ENCODE data around the gene CYTL1.
"Not testable (repeated sequence)": the region's sequence is repeated elsewhere in the genome, so short reads cannot be mapped to it uniquely, and the experiment has no call there.

Gene CYTL1

GRCh38 chr4:5019274-5019673 is at the start of gene CYTL1:
Gene CYTL1 (minus strand): TSS chr4:5019458. CDS start chr4:5019445, 13 bp downstream.
- H3K27ac Mint-ChIP-seq: no peak within 1 kb of the TSS
- H3K4me1 Mint-ChIP-seq: peaks cover 18% of the 10 kb centered on the region
- peaks cover 46% of the 10 kb centered on the region for H3K27me3 Mint-ChIP-seq (ENCODE audit: low read depth, poor library complexity)
- peak; percentile 59 for DNase-seq
- H3K36me3 Mint-ChIP-seq (ENCODE audit: low read depth): no peaks in the 10 kb centered on the region
- TF ChIP-seq, protein P1, sequence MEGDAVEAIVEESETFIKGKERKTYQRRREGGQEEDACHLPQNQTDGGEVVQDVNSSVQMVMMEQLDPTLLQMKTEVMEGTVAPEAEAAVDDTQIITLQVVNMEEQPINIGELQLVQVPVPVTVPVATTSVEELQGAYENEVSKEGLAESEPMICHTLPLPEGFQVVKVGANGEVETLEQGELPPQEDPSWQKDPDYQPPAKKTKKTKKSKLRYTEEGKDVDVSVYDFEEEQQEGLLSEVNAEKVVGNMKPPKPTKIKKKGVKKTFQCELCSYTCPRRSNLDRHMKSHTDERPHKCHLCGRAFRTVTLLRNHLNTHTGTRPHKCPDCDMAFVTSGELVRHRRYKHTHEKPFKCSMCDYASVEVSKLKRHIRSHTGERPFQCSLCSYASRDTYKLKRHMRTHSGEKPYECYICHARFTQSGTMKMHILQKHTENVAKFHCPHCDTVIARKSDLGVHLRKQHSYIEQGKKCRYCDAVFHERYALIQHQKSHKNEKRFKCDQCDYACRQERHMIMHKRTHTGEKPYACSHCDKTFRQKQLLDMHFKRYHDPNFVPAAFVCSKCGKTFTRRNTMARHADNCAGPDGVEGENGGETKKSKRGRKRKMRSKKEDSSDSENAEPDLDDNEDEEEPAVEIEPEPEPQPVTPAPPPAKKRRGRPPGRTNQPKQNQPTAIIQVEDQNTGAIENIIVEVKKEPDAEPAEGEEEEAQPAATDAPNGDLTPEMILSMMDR (IDR thresholded peaks at IDR 0.05): no peak
- peaks cover 18% of the 10 kb centered on the region for H3K9me3 Mint-ChIP-seq
- H3K4me3 Mint-ChIP-seq: peak within 1 kb of the TSS; percentile 61

DNA sequence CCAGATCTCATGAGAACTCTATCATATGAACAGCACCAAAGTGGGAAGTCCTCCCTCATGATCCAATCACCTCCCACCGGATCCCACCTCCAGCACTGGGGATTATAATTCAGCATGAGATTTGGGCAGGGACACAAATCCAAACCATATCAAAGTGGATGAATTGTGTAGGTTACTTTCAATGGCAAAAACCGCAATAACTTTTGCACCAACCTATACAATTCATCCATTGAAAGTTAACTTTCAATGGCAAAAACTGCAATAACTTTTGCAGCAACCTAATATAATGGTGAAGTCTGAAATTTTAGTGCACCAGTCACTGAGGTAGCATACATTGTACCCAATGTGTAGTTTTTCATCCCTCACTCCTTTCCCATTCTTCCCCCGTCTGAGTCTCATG is 48.6 kb upstream of the CYTL1 start:
- H3K9me3 Mint-ChIP-seq: no peaks in the 10 kb centered on the region
- no peak for DNase-seq
- H3K4me1 Mint-ChIP-seq: no peaks in the 10 kb centered on the region
- TF ChIP-seq, protein P1 (IDR thresholded peaks at IDR 0.05): no peak
- peaks cover 16% of the 10 kb centered on the region for H3K27me3 Mint-ChIP-seq (ENCODE audit: low read depth, poor library complexity)
- H3K4me3 Mint-ChIP-seq: no peak overlapping the region
- H3K27ac Mint-ChIP-seq: no peak overlapping the region
- no peaks in the 10 kb centered on the region for H3K36me3 Mint-ChIP-seq (ENCODE audit: low read depth)

DNA sequence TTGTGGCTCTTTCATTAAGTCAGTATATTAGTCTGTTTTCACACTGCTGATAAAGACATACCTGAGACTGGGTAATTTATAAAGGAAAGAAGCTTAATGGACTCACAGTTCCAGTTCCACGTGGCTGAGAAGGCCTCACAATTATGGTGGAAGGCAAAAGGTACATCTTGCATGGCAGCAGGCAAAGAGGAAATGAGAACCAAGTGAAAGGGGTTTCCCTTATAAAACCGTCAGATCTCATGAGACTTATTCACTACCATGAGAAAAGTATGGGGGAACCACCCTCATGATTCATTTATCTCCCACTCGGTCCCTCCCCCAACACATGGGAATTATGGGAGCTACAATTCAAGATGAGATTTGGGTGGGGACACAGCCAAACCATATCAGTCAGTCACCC is 47.7 kb upstream of the CYTL1 start:
- H3K27ac Mint-ChIP-seq; DNase-seq; H3K4me1 Mint-ChIP-seq; H3K9me3 Mint-ChIP-seq; H3K4me3 Mint-ChIP-seq; H3K36me3 Mint-ChIP-seq (ENCODE audit: low read depth): not testable (repeated sequence)
- peaks cover 14% of the 10 kb centered on the region for H3K27me3 Mint-ChIP-seq (ENCODE audit: low read depth, poor library complexity)

GRCh38 chr4:5066101-5066500 is 46.8 kb upstream of the CYTL1 start:
- no peaks in the 10 kb centered on the region for H3K4me1 Mint-ChIP-seq
- DNase-seq: no peak
- H3K36me3 Mint-ChIP-seq (ENCODE audit: low read depth): no peaks in the 10 kb centered on the region
- H3K27ac Mint-ChIP-seq: no peak overlapping the region
- H3K4me3 Mint-ChIP-seq: no peak overlapping the region
- peaks cover 16% of the 10 kb centered on the region for H3K27me3 Mint-ChIP-seq (ENCODE audit: low read depth, poor library complexity)
- TF ChIP-seq, protein P1 (IDR thresholded peaks at IDR 0.05): no peak
- H3K9me3 Mint-ChIP-seq: peaks cover 2% of the 10 kb centered on the region

GRCh38 chr4:5055411-5055810 is 36.2 kb upstream of the CYTL1 start:
- H3K27me3 Mint-ChIP-seq (ENCODE audit: low read depth, poor library complexity): peaks cover 57% of the 10 kb centered on the region
- H3K4me3 Mint-ChIP-seq: no peak overlapping the region

GRCh38 chr4:5054532-5054931 is 35.3 kb upstream of the CYTL1 start:
- Mint-ChIP-seq H3K4me3 (no peak overlapping the region), H3K9me3 (peaks cover 6% of the 10 kb centered on the region), H3K4me1 (peaks cover 8% of the 10 kb centered on the region), H3K27ac (no peak overlapping the region), H3K27me3 (ENCODE audit: low read depth, poor library complexity) (peaks cover 53% of the 10 kb centered on the region), H3K36me3 (ENCODE audit: low read depth) (no peaks in the 10 kb centered on the region)
- no peak for DNase-seq
- TF ChIP-seq, protein P1 (IDR thresholded peaks at IDR 0.05): no peak

More at GRCh38 chr4:5055411-5055810, 36.2 kb upstream of the CYTL1 start:
- Mint-ChIP-seq H3K4me1 (peaks cover 8% of the 10 kb centered on the region), H3K27ac (no peak overlapping the region), H3K9me3 (peaks cover 14% of the 10 kb centered on the region), H3K36me3 (ENCODE audit: low read depth) (no peaks in the 10 kb centered on the region)
- DNase-seq: no peak
- TF ChIP-seq, protein P1 (IDR thresholded peaks at IDR 0.05): no peak
